Cardiac septum (tissue), 1 donor: ENCODE results near the gene CXCL9. TPM values are rescaled to one million over a fixed set of nuclear protein-coding genes. Genes with fewer than 3 reads are reported as not detected.
"Not testable (repeated sequence)": the region's sequence is repeated elsewhere in the genome, so short reads cannot be mapped to it uniquely, and the experiment has no call there.

ENCODE experiments used
- DNase-seq: peaks from one replicate; pipeline ENCODE4 v3.0.0-alpha.2; 2020; ENCODE audit warnings: low spot score
- intact Hi-C: fragments of 100-400 bp; cut with DNase I; formaldehyde crosslinking; loops from one replicate; pipeline ENCODE4 v1.14.0; 2022
- total RNA-seq: library from RNA; stranded (reverse); fragmentation: NEBNext Ultra II Directional; extraction: Animal tissue kit (Norgen Biotek cat#: 25700); gene quantifications from one replicate; pipeline ENCODE4 v1.2.1, GENCODE V29; 2021
- donor health status: DM: no; HTN: no; CAD: no.

Gene CXCL9
- total RNA-seq, 1 donor from 2014 or later = 0.70 TPM

DNA sequence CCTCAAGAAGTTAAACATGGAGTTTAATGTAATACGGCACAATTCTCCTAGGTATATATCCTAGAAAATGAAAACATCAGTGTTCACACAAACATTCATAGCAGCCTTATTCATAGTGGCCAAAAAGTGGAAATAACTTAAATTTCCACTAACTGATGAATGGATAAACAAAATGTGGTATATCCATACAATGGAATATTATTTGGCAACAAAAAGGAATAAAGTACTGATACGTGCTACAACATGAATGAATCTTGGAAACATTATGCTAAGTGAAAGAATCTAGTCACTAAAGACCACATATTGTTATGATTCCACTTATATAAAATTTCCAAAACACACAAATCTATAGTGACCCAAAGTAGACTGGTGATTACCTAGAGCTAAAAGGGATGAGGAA, 31.1 kb downstream of the CXCL9 start:
- intact Hi-C loops = no loop called here
- DNase-seq = no peak

DNA sequence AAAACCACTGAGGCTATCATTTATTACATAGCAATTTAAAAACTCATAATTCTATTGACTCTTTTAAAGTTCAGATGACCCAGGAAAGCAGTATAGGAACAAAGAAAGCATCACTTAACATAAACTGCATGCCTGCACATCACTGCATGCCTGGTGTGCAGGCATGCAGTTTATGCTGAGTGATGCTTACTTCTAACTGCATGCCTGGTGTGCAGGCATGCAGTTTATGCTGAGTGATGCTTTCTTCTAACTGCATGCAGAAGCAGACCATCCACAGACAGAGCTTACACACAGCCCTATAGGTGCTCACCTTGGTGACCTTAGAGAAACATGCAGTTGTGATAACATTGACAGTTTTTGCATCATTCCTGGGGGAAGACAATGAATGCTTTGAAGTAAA, 33.5 kb downstream of the CXCL9 start:
- no peak for DNase-seq
- intact Hi-C loops = no loop called here

DNA sequence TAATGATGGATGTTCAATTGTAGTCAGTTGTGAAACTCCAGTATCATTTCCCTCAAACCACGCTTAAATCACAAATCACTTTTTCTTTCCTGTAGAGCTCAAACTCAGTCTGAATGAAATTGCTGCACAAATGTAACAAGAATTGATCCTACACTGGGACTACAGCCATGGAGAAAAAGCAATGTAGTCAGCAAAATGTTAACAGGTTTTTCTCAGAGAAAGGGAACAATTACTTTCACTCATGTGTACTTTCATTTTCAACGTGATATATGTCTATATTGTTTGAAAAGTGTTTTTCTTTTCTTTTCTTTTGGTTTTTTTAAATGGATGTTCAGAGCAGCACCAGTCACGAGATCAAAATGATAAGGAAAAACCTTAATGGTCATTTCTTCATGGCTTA, 39.2 kb downstream of the CXCL9 start:
- DNase-seq = no peak
- intact Hi-C loops = no loop called here

DNA sequence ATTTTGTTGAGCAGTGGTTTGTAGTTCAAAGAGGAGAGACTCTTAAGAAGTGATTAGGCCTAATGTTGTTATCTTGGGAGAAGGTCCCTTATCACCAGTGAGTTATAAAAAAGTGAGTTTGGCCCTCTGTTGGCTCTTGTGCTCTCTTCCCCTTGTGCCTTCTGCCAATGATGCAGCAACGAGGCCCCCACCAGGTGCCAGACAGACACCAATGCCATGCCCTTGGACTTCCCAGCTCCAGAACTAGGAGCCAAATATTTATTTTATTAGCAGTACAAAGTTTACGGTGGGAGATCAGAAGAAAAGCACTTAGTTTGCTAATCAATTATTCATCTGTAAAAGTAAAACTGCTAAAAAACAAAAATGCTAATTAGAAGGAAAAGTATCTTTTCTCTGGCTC, 43.8 kb downstream of the CXCL9 start:
- intact Hi-C loops = no loop called here
- DNase-seq = no peak

DNA sequence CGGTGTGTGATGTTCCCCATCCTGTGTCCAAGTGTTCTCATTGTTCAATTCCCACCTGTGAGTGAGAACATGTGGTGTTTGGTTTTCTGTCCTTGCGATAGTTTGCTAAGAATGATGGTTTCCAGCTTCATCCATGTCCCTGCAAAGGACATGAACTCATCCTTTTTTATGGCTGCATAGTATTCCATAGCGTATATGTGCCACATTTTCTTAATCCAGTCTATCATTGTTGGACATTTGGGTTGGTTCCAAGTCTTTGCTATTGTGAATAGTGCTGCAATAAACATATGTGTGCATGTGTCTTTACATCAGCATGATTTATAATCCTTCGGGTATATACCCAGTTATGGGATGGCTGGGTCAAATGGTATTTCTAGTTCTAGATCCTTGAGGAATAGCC, 45.2 kb downstream of the CXCL9 start:
- DNase-seq, intact Hi-C loops: not testable (repeated sequence)

DNA sequence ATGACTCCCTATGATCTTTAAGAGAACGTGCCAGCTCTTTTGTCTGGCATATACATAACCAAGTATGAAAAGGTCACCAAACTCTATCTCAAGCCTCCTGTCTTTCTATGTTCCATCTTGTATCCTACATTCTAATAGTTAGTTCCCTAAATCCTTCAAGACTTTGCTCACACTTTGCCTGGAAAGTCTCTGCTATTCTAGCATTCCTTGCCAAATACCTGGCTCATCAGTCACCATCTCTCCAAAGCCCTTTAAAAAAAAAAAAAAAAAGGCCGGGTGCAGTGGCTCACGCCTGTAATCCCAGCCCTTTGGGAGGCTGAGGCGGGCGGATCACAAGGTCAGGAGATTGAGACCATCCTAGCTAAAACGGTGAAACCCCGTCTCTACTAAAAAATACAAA, 48.8 kb downstream of the CXCL9 start:
- intact Hi-C loops, DNase-seq: not testable (repeated sequence)

DNA sequence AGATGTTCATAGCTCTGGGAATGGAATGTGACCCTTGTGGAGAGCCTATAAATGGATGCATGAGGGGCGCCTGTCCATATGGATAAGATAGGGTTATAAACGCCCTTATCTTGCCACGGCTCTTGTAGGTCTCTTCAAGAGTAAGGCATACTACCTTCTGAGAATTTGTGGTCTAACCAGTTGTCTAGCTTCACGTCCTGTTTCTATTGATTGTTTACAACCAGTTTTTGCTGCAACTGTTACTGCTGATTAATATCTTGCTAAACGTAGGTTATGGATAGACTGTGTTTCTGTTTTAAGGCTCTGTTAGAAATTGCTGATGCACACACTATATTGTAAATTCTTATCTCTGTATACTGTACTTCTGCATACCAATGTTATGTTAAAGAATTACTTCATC, 52.5 kb downstream of the CXCL9 start:
- DNase-seq, intact Hi-C loops: not testable (repeated sequence)

DNA sequence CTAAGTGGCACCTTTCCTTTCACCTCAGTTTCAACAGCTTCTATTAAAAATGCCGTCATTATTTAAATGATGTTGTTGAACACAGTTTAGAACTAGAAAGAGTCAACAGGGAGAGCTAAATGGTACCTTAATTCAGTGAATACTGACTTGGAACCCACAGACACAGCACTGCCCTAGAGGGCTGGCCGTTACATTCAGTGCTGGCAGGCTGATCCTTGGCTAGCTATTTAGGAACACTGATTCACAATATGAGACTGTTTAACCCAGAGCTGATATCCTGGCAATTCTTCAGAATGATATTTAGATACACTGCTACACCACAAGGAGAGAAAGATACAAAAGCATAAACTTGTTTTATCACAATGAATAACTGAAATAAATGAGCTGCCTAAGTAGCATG, 53.8 kb downstream of the CXCL9 start:
- intact Hi-C loops = no loop called here
- no peak for DNase-seq

Other genes starting within 250 kb of the CXCL9 start
- gene PPEF2, start 105.1 kb downstream of the CXCL9 start, total RNA-seq = not detected
- 15.2 TPM for gene NAAA, start 66.5 kb downstream of the CXCL9 start, total RNA-seq
- 24.1 TPM for gene SDAD1, start 16.6 kb downstream of the CXCL9 start, total RNA-seq
- gene CXCL10, start 16.0 kb upstream of the CXCL9 start, total RNA-seq = 2.3 TPM
- 0.32 TPM for gene CXCL11, start 28.6 kb upstream of the CXCL9 start, total RNA-seq
- gene ART3, start 67.2 kb upstream of the CXCL9 start, total RNA-seq = 57.0 TPM
- 22.7 TPM for gene NUP54, start 140.9 kb upstream of the CXCL9 start, total RNA-seq
- 114 TPM for gene SCARB2, start 206.3 kb upstream of the CXCL9 start, total RNA-seq
- gene FAM47E, start 244.2 kb upstream of the CXCL9 start, total RNA-seq = 2.9 TPM